OCI-LY1 (cell line): ENCODE data around the gene CNBD2.

Source experiments
- H2AFZ ChIP-seq: fragments of 200-600 bp; sonication (generic), shearing (Covaris generic); 2 replicates; pipeline ENCODE4 v1.6.0; 2014; ENCODE audit warnings: antibody characterized with exemption, mild to moderate bottlenecking, low read length
- H3F3A ChIP-seq: fragments of 200-600 bp; sonication (generic), shearing (Covaris generic); 2 replicates; pipeline ENCODE4 v1.6.0; 2014; ENCODE audit warnings: mild to moderate bottlenecking, antibody characterized with exemption, low read length, moderate library complexity; ENCODE audit not compliant: insufficient read depth
- H3K27ac ChIP-seq: fragments of 200-600 bp; sonication (generic); 2 replicates; pipeline ENCODE4 v1.5.1; 2014; ENCODE audit warnings: low read length, mixed run types, mild to moderate bottlenecking, low read depth; ENCODE audit not compliant: poor library complexity, severe bottlenecking
- H3K27me3 ChIP-seq: fragments of 200-600 bp; sonication (generic); 2 replicates; pipeline ENCODE4 v1.6.0; 2014; ENCODE audit warnings: antibody characterized with exemption, mild to moderate bottlenecking, low read length, moderate library complexity; ENCODE audit not compliant: insufficient read depth
- H3K36me3 ChIP-seq: fragments of 200-600 bp; sonication (generic); 2 replicates; pipeline ENCODE4 v1.6.1; 2014; ENCODE audit warnings: mild to moderate bottlenecking, antibody characterized with exemption, low read length, moderate library complexity, mixed read lengths; ENCODE audit not compliant: insufficient read depth
- H3K4me1 ChIP-seq: fragments of 200-600 bp; sonication (generic); 2 replicates; pipeline ENCODE4 v1.5.1; 2014; ENCODE audit warnings: mild to moderate bottlenecking, low read length, moderate library complexity; ENCODE audit not compliant: insufficient read depth, severe bottlenecking
- H3K4me2 ChIP-seq: fragments of 200-600 bp; sonication (generic), shearing (Covaris generic); 2 replicates; pipeline ENCODE4 v1.6.1; 2014; ENCODE audit warnings: low read length
- H3K4me3 ChIP-seq: fragments of 200-600 bp; sonication (generic); 2 replicates; pipeline ENCODE4 v1.5.1; 2014; ENCODE audit warnings: low read length, low read depth, mild to moderate bottlenecking, mixed read lengths; ENCODE audit not compliant: poor library complexity, severe bottlenecking
- H3K79me2 ChIP-seq: fragments of 200-600 bp; shearing (Covaris generic); 2 replicates; pipeline ENCODE4 v1.6.1; 2016; ENCODE audit warnings: mixed run types, low read length, mixed read lengths; ENCODE audit not compliant: insufficient read depth
- H3K9ac ChIP-seq: fragments of 200-600 bp; sonication (generic), shearing (Covaris generic); 2 replicates; pipeline ENCODE4 v1.6.1; 2014; ENCODE audit warnings: mild to moderate bottlenecking, low read length, mixed read lengths
- H3K9me2 ChIP-seq: fragments of 200-600 bp; sonication (generic), shearing (Covaris generic); 2 replicates; pipeline ENCODE4 v1.6.1; 2014; ENCODE audit warnings: low read depth, mild to moderate bottlenecking, low read length, mixed read lengths
- H3K9me3 ChIP-seq: fragments of 200-600 bp; shearing (Covaris generic); 2 replicates; pipeline ENCODE4 v1.6.1; 2014; ENCODE audit warnings: low read length, mixed read lengths
- H4K20me1 ChIP-seq: fragments of 200-600 bp; sonication (generic), shearing (Covaris generic); 2 replicates; pipeline ENCODE4 v1.6.0; 2016; ENCODE audit warnings: mild to moderate bottlenecking, low read length; ENCODE audit not compliant: insufficient read depth
- CTCF ChIP-seq: fragments of 200-600 bp; sonication (generic), shearing (Covaris generic); IDR thresholded peaks from 2 replicates; pipeline ENCODE4 v1.5.1; 2017; ENCODE audit warnings: mild to moderate bottlenecking, antibody characterized with exemption, low read length, moderate library complexity, mixed read lengths
- EZH2 ChIP-seq: fragments of 200-600 bp; sonication (generic), shearing (Covaris generic); IDR thresholded peaks from 2 replicates; pipeline ENCODE4 v1.8.0; 2017; ENCODE audit warnings: borderline replicate concordance, mixed run types, mild to moderate bottlenecking, antibody characterized with exemption, low read length, moderate library complexity, mixed read lengths

Gene CNBD2

GRCh38 chr20:35953387-35954199 lies 14.8 kb upstream of the CNBD2 start:
- no peaks in the 10 kb centered on the region for H3K9me2 ChIP-seq
- peak overlapping the region; percentile 94 for H3K27ac ChIP-seq
- peak overlapping the region; percentile 94 for H3K4me3 ChIP-seq
- TF ChIP-seq EZH2 (no peak), CTCF (no peak)
- peaks cover 13% of the 10 kb centered on the region for H3K79me2 ChIP-seq
- H3K4me1 ChIP-seq, result peaks cover 22% of the 10 kb centered on the region
- H3K27me3 ChIP-seq, result no peaks in the 10 kb centered on the region
- peak overlapping the region; percentile 90 for H3K9ac ChIP-seq
- no peaks in the 10 kb centered on the region for H3K9me3 ChIP-seq
- no peaks in the 10 kb centered on the region for H3F3A ChIP-seq
- H4K20me1 ChIP-seq, result no peaks in the 10 kb centered on the region
- peaks cover 7% of the 10 kb centered on the region; the same call in 1 of the 2 replicates for H3K36me3 ChIP-seq
- peak overlapping the region; percentile 88 for H3K4me2 ChIP-seq
- H2AFZ ChIP-seq, result no peak overlapping the region

GRCh38 chr20:35954200-35954906 lies 14.0 kb upstream of the CNBD2 start, which contains the start of gene SCAND1:
Gene SCAND1, minus strand, starts transcription at chr20:35954502. Its CDS starts 218 bp downstream, at chr20:35954284.
- no peaks in the 10 kb centered on the region for H3K9me3 ChIP-seq
- H3K9ac ChIP-seq, result peak within 1 kb of the TSS; percentile 90
- H3K9me2 ChIP-seq, result no peaks in the 10 kb centered on the region
- H3K36me3 ChIP-seq, result peaks cover 6% of the 10 kb centered on the region; the same call in 1 of the 2 replicates
- H4K20me1 ChIP-seq, result no peaks in the 10 kb centered on the region
- peaks cover 22% of the 10 kb centered on the region for H3K4me1 ChIP-seq
- no peaks in the 10 kb centered on the region for H3F3A ChIP-seq
- TF ChIP-seq CTCF (peak; percentile 98), EZH2 (no peak)
- 0 out of 2 replicates have a peak within 1 kb of the TSS, but pooled peaks have one; percentile 4 for H2AFZ ChIP-seq
- H3K4me3 ChIP-seq, result peak within 1 kb of the TSS; percentile 94
- peak within 1 kb of the TSS; percentile 88 for H3K4me2 ChIP-seq
- peaks cover 13% of the 10 kb centered on the region for H3K79me2 ChIP-seq
- no peaks in the 10 kb centered on the region; the same call in 1 of the 2 replicates for H3K27me3 ChIP-seq
- peak within 1 kb of the TSS; percentile 94 for H3K27ac ChIP-seq

GRCh38 chr20:35954907-35955251 lies 13.5 kb upstream of the CNBD2 start:
- peak overlapping the region; percentile 94 for H3K4me3 ChIP-seq
- no peaks in the 10 kb centered on the region for H3K9me2 ChIP-seq
- H3K9ac ChIP-seq, result peak overlapping the region; percentile 75
- peak overlapping the region; percentile 70 for H3K27ac ChIP-seq
- H3K36me3 ChIP-seq, result peaks cover 6% of the 10 kb centered on the region; the same call in 1 of the 2 replicates
- peaks cover 22% of the 10 kb centered on the region for H3K4me1 ChIP-seq
- H3F3A ChIP-seq, result no peaks in the 10 kb centered on the region
- no peaks in the 10 kb centered on the region for H4K20me1 ChIP-seq
- H3K9me3 ChIP-seq, result peaks cover 3% of the 10 kb centered on the region; the same call in 1 of the 2 replicates
- H3K27me3 ChIP-seq, result no peaks in the 10 kb centered on the region; the same call in 1 of the 2 replicates
- H3K4me2 ChIP-seq, result peak overlapping the region; percentile 82
- TF ChIP-seq CTCF, result no peak
- no peak for TF ChIP-seq EZH2
- no peak overlapping the region for H2AFZ ChIP-seq
- H3K79me2 ChIP-seq, result peaks cover 13% of the 10 kb centered on the region
